Gastroesophageal sphincter (tissue), 4 donors: Measurements from ENCODE around the gene SNCAIP. TPM values are rescaled to one million over a fixed set of nuclear protein-coding genes. Genes with fewer than 3 reads are reported as not detected.

Experiments
- ATAC-seq: fragments of 150-250 bp; one replicate; pipeline ENCODE4 v1.9.1; 2016; ENCODE audit warnings: mild to moderate bottlenecking, moderate library complexity
- H3K27ac ChIP-seq, 4 donors: fragments of 200-600 bp; sonication (generic) in 3 of 4; 1 replicate in 3 of 4; 2 replicates in 1 of 4; pipeline ENCODE4 v1.5.1; 2016 to 2019
- H3K27me3 ChIP-seq: fragments of 200-600 bp; sonication (generic); one replicate; pipeline ENCODE4 v1.5.1; 2019
- H3K36me3 ChIP-seq, 2 donors: fragments of 200-600 bp; sonication (generic); one replicate each; pipeline ENCODE4 v1.5.1; 2019; ENCODE audit warnings: control low read depth in 1 of 2
- H3K4me1 ChIP-seq, 3 donors: fragments of 200-600 bp; sonication (generic); 1 replicate in 2 of 3; 2 replicates in 1 of 3; pipeline ENCODE4 v1.5.1; 2016 to 2019; ENCODE audit warnings: control low read depth in 2 of 3
- H3K4me3 ChIP-seq, 2 donors: fragments of 200-600 bp; sonication (generic); one replicate each; pipeline ENCODE4 v1.5.1; 2019; ENCODE audit warnings: mild to moderate bottlenecking in 1 of 2, moderate library complexity in 1 of 2
- H3K9me3 ChIP-seq, 3 donors: fragments of 200-600 bp; sonication (generic); one replicate each; pipeline ENCODE4 v1.5.1; 2017 to 2019; ENCODE audit warnings: control low read depth in 2 of 3
- CTCF ChIP-seq, 4 experiments: fragments of 200-600 bp in 2 of 4; fragments of 450-650 bp in 2 of 4; sonication (generic) in 1 of 4; IDR thresholded peaks; one replicate each; pipeline ENCODE4 v1.5.1; 2017 to 2019; ENCODE audit warnings: antibody characterized with exemption in 4 of 4, mild to moderate bottlenecking in 2 of 4, moderate library complexity in 2 of 4
- EP300 ChIP-seq: sonication (generic); formaldehyde crosslinking; IDR thresholded peaks from one replicate; pipeline ENCODE4 v1.6.1; 2017; ENCODE audit warnings: antibody characterized with exemption, mild to moderate bottlenecking
- POLR2A ChIP-seq, 2 donors: fragments of 450-650 bp; IDR thresholded peaks; one replicate each; pipeline ENCODE4 v1.6.1; 2017; ENCODE audit warnings: antibody characterized with exemption in 2 of 2, mild to moderate bottlenecking in 2 of 2, moderate library complexity in 1 of 2
- POLR2AphosphoS5 ChIP-seq: sonication (generic); formaldehyde crosslinking; IDR thresholded peaks from one replicate; pipeline ENCODE4 v1.6.1; 2017; ENCODE audit warnings: antibody characterized with exemption
- WGBS, 2 donors: methylation state at CpG; one replicate each; pipeline ENCODE4 v1.1.5; 2018; ENCODE audit warnings: low coverage in 1 of 2; 5-methylcytosine and 5-hydroxymethylcytosine counted together
- total RNA-seq, 4 donors: library from RNA; depleted of rRNA; stranded (reverse); fragments of >200 nt; gene quantifications; one replicate each; pipeline ENCODE4 v1.1.0, GENCODE V29; 2016

SNCAIP gene
- total RNA-seq, 4 donors from 2014 or later = 1.1 to 2.9 (median 1.9) TPM

GRCh38 chr5:122322801-122323548, 10.9 kb downstream of the SNCAIP start:
- WGBS, 2 donors = 12 to 27% methylated on average over 7 of the region's 7 CpGs
- H3K4me1 ChIP-seq = peaks cover 0 to 17% (median 2%) of the 10 kb centered on the region in 3 donors
- no peak for TF ChIP-seq EP300
- no peak for TF ChIP-seq CTCF (IDR thresholded peaks at IDR 0.05)
- TF ChIP-seq POLR2AphosphoS5 = no peak
- TF ChIP-seq POLR2A (IDR thresholded peaks at IDR 0.05) = no peak
- peak overlapping the region in 2 of 4 donors; percentile 7 to 45 for H3K27ac ChIP-seq
- no peak overlapping the region for H3K4me3 ChIP-seq
- ATAC-seq = no peak
- H3K27me3 ChIP-seq = no peaks in the 10 kb centered on the region
- H3K9me3 ChIP-seq = no peaks in the 10 kb centered on the region
- H3K36me3 ChIP-seq = no peaks in the 10 kb centered on the region

- ATAC-seq = no peak
- 6 to 48% methylated on average over 3 to 4 of the region's 4 CpGs for WGBS, 2 donors
These were observed 11.7 kb downstream of the SNCAIP start for GRCh38 chr5:122323738-122324137.

GRCh38 chr5:122327110-122327509, 15.1 kb downstream of the SNCAIP start:
- H3K36me3 ChIP-seq = no peaks in the 10 kb centered on the region
- H3K27ac ChIP-seq = no peak overlapping the region
- no peaks in the 10 kb centered on the region for H3K9me3 ChIP-seq
- H3K27me3 ChIP-seq = no peaks in the 10 kb centered on the region
- ATAC-seq = no peak
- no peak overlapping the region for H3K4me3 ChIP-seq
- TF ChIP-seq POLR2A (IDR thresholded peaks at IDR 0.05) (no peak), CTCF (IDR thresholded peaks at IDR 0.05) (no peak), POLR2AphosphoS5 (no peak), EP300 (no peak)
- peaks cover 0 to 17% (median 2%) of the 10 kb centered on the region in 3 donors for H3K4me1 ChIP-seq
- WGBS, 2 donors = 9 to 53% methylated on average over 1 to 2 of the region's 2 CpGs

More at GRCh38 chr5:122323738-122324137, 11.7 kb downstream of the SNCAIP start:
- no peaks in the 10 kb centered on the region for H3K36me3 ChIP-seq
- TF ChIP-seq POLR2A (IDR thresholded peaks at IDR 0.05) (no peak), POLR2AphosphoS5 (no peak), CTCF (IDR thresholded peaks at IDR 0.05) (no peak), EP300 (no peak)
- no peak overlapping the region for H3K27ac ChIP-seq
- H3K27me3 ChIP-seq = no peaks in the 10 kb centered on the region
- H3K4me3 ChIP-seq = no peak overlapping the region
- no peaks in the 10 kb centered on the region for H3K9me3 ChIP-seq
- peaks cover 0 to 17% (median 2%) of the 10 kb centered on the region in 3 donors for H3K4me1 ChIP-seq

GRCh38 chr5:122330881-122331280, 18.8 kb downstream of the SNCAIP start:
- 98 to 100% methylated on average over 4 to 6 of the region's 6 CpGs for WGBS, 2 donors
- TF ChIP-seq CTCF (IDR thresholded peaks at IDR 0.05) (no peak), POLR2A (IDR thresholded peaks at IDR 0.05) (no peak), POLR2AphosphoS5 (no peak), EP300 (no peak)
- Histone ChIP-seq H3K4me3 (no peak overlapping the region), H3K27me3 (no peaks in the 10 kb centered on the region), H3K9me3 (no peaks in the 10 kb centered on the region), H3K4me1 (peaks cover 0 to 9% (median 0%) of the 10 kb centered on the region in 3 donors), H3K36me3 (no peaks in the 10 kb centered on the region), H3K27ac (no peak overlapping the region)
- ATAC-seq = no peak
